HUDEP-2 (cell line): ENCODE results near the gene KCNK1.

Experiments used
- DNase-seq, 76 experiments: peaks; one replicate each; lab custom pipeline; 2025; ENCODE audit not compliant: unreplicated experiment in 76 of 76; lab: John Stamatoyannopoulos, UW

KCNK1 gene

GRCh38 chr1:233613252-233614172 is at the start of gene KCNK1:
Gene KCNK1, plus strand, starts transcription at chr1:233614106. Its CDS starts 66 bp downstream, at chr1:233614172.
- DNase-seq: peak in 40 of 76 experiments; percentile 10 to 56 (median 34)

GRCh38 chr1:233565313-233565712 is 48.6 kb upstream of the KCNK1 start:
- DNase-seq: no peak

- no peak for DNase-seq
Measured at GRCh38 chr1:233566886-233567285, 47.0 kb upstream of the KCNK1 start.

- no peak for DNase-seq
Measured at GRCh38 chr1:233569636-233570035, 44.3 kb upstream of the KCNK1 start.

GRCh38 chr1:233570216-233570615 is 43.7 kb upstream of the KCNK1 start:
- no peak for DNase-seq

GRCh38 chr1:233570706-233571105 is 43.2 kb upstream of the KCNK1 start:
- no peak for DNase-seq

- no peak for DNase-seq
Measured at GRCh38 chr1:233572896-233573295, 41.0 kb upstream of the KCNK1 start.

GRCh38 chr1:233575450-233575849 is 38.5 kb upstream of the KCNK1 start:
- DNase-seq: peak in 1 of 76 experiments; percentile 33

- no peak for DNase-seq
Measured at GRCh38 chr1:233582439-233582838, 31.5 kb upstream of the KCNK1 start.

GRCh38 chr1:233584376-233584775 is 29.5 kb upstream of the KCNK1 start:
- DNase-seq: no peak

- DNase-seq: peak in 5 of 76 experiments; percentile 10 to 37 (median 15)
Measured at GRCh38 chr1:233584931-233585330, 29.0 kb upstream of the KCNK1 start.

- no peak for DNase-seq
Measured at GRCh38 chr1:233586301-233586700, 27.6 kb upstream of the KCNK1 start.

- no peak for DNase-seq
Measured at GRCh38 chr1:233587196-233587595, 26.7 kb upstream of the KCNK1 start.

- DNase-seq: peak in 1 of 76 experiments; percentile 6
Measured at GRCh38 chr1:233587958-233588799, 25.7 kb upstream of the KCNK1 start.

- DNase-seq: no peak
Measured at GRCh38 chr1:233597489-233597901, 16.4 kb upstream of the KCNK1 start.

GRCh38 chr1:233598891-233599541 is 14.9 kb upstream of the KCNK1 start:
- peak in 9 of 76 experiments; percentile 6 to 49 (median 35) for DNase-seq

GRCh38 chr1:233599542-233600073 is 14.3 kb upstream of the KCNK1 start:
- DNase-seq: no peak

GRCh38 chr1:233600488-233600887 is 13.4 kb upstream of the KCNK1 start:
- DNase-seq: no peak

- DNase-seq: no peak
Measured at GRCh38 chr1:233603478-233603877, 10.4 kb upstream of the KCNK1 start.

GRCh38 chr1:233605205-233605604 is 8.7 kb upstream of the KCNK1 start:
- DNase-seq: no peak

- no peak for DNase-seq
Measured at GRCh38 chr1:233606813-233607212, 7.1 kb upstream of the KCNK1 start.
